HepG2 (cell line): Measurements from ENCODE around the gene NDUFS7. TPM values are rescaled to one million over a fixed set of nuclear protein-coding genes. Genes with fewer than 3 reads are reported as not detected.

ENCODE experiments used
- ATAC-seq: fragments of 200-7000 bp; cut with Tn5 transposase; 3 replicates; pipeline ENCODE4 v1.9.1; 2020; ENCODE audit warnings: mild to moderate bottlenecking, moderate library complexity
- BruUV-seq: library from RNA; stranded (reverse); fragments of 400-500 nt; replicated peaks from 2 replicates; lab custom pipeline; 2021; lab: Mats Ljungman, UMichigan
- CTCF ChIA-PET: fragments of 300-600 bp; formaldehyde crosslinking; extraction: SDS; loops from one replicate; lab custom pipeline; 2021; ENCODE audit warnings: low total read pairs, inconsistent platforms, low intra/inter-chr PET ratio; lab: Yijun Ruan, JAX
- POLR2A ChIA-PET: fragments of 350-600 bp; sonication (Branson Sonifier 250); formaldehyde crosslinking; loops from one replicate; lab custom pipeline; 2020; ENCODE audit warnings: antibody characterized with exemption, inconsistent platforms; lab: Yijun Ruan, JAX
- DNase-seq: peaks from one replicate; pipeline ENCODE4 v3.0.0-alpha.2; 2015; ENCODE audit warnings: low spot score
- FAIRE-seq: peaks from 3 replicates; lab custom pipeline; 2011; peaks lifted over from hg19 to GRCh38; lab: Jason Lieb, UNC
- H2AFZ ChIP-seq: one replicate; pipeline ENCODE4 v1.6.1; 2011; ENCODE audit warnings: low read length, inconsistent platforms
- H3K27ac ChIP-seq: fragments of 300-600 bp; 3 replicates; pipeline ENCODE4 v1.8.0; 2011; ENCODE audit warnings: mixed run types, mild to moderate bottlenecking, mixed read lengths, low read length, inconsistent platforms; ENCODE audit not compliant: insufficient read depth; ENCODE audit errors: extremely low read length
- H3K27me3 ChIP-seq, 2 experiments: fragments of 200-600 bp in 1 of 2; 2 replicates in 1 of 2; 3 replicates in 1 of 2; pipeline versions ENCODE4 v1.6.0 to v1.8.0; 2011; ENCODE audit warnings: low read length in 2 of 2, mild to moderate bottlenecking in 2 of 2, moderate library complexity in 2 of 2, inconsistent platforms in 1 of 2; ENCODE audit not compliant: insufficient read depth in 2 of 2, control insufficient read depth in 1 of 2
- H3K36me3 ChIP-seq, 2 experiments: fragments of 200-600 bp in 1 of 2; replicated peaks in 1 of 2; 2 replicates in 1 of 2; 3 replicates in 1 of 2; pipeline versions ENCODE4 v1.5.1 to v1.8.0; 2011; ENCODE audit warnings: low read length in 2 of 2, inconsistent platforms in 1 of 2; ENCODE audit not compliant: insufficient read depth in 2 of 2, control insufficient read depth in 1 of 2
- H3K4me1 ChIP-seq: 2 replicates; pipeline ENCODE4 v1.5.1; 2012; ENCODE audit warnings: low read length, inconsistent platforms; ENCODE audit not compliant: insufficient read depth
- H3K4me2 ChIP-seq: 2 replicates; pipeline ENCODE4 v1.6.0; 2011; ENCODE audit warnings: low read depth, low read length, inconsistent platforms
- H3K4me3 ChIP-seq, 3 experiments: fragments of 200-600 bp in 1 of 3; sonication (generic), shearing (Covaris generic) in 1 of 3; replicated peaks in 1 of 3; 2 replicates each; pipeline ENCODE4 v1.5.1; 2011 to 2016; ENCODE audit warnings: low read length in 3 of 3, inconsistent platforms in 2 of 3, low read depth in 2 of 3, mild to moderate bottlenecking in 2 of 3, control low read depth in 1 of 3, mixed read lengths in 1 of 3; ENCODE audit not compliant: insufficient read depth in 1 of 3
- H3K79me2 ChIP-seq: one replicate; pipeline ENCODE4 v1.6.1; 2011; ENCODE audit warnings: low read length, inconsistent platforms; ENCODE audit not compliant: insufficient read depth
- H3K9ac ChIP-seq: 2 replicates; pipeline ENCODE4 v1.6.0; 2011; ENCODE audit warnings: mild to moderate bottlenecking, low read depth, low read length, inconsistent platforms; ENCODE audit not compliant: insufficient read depth
- H3K9me3 ChIP-seq: 2 replicates; pipeline ENCODE4 v1.5.1; 2012; ENCODE audit warnings: mild to moderate bottlenecking, low read length
- H4K20me1 ChIP-seq: 2 replicates; pipeline ENCODE4 v1.6.0; 2011; ENCODE audit warnings: inconsistent platforms, mild to moderate bottlenecking, low read length, moderate library complexity; ENCODE audit not compliant: insufficient read depth
- MLXIP ChIP-seq: sonication (generic); formaldehyde crosslinking; IDR thresholded peaks from 2 replicates; pipeline ENCODE4 v1.9.0; 2021; ENCODE audit warnings: missing genetic modification reagents, borderline replicate concordance
- PRDM10 ChIP-seq: sonication (generic); formaldehyde crosslinking; IDR thresholded peaks from 2 replicates; pipeline ENCODE4 v1.4.0; 2020; ENCODE audit warnings: low read depth, missing genetic modification reagents
- RBM22 ChIP-seq: fragments of 200-400 bp; formaldehyde crosslinking; optimal IDR thresholded peaks from 2 replicates; pipeline ENCODE3; 2017; ENCODE audit warnings: mild to moderate bottlenecking, low read length, moderate library complexity
- YEATS4 ChIP-seq: sonication (generic); formaldehyde crosslinking; IDR thresholded peaks from 2 replicates; pipeline ENCODE4 v1.4.0; 2020; ENCODE audit warnings: missing genetic modification reagents, borderline replicate concordance
- ZEB1 ChIP-seq: IDR thresholded peaks from 2 replicates; pipeline ENCODE4 v1.6.1; 2012; ENCODE audit warnings: mild to moderate bottlenecking, low read depth, inconsistent platforms; ENCODE audit not compliant: insufficient replicate concordance
- ZNF784 ChIP-seq: sonication (generic); formaldehyde crosslinking; IDR thresholded peaks from 2 replicates; pipeline ENCODE4 v1.5.1; 2020; ENCODE audit warnings: missing genetic modification reagents, mild to moderate bottlenecking, borderline replicate concordance
- whole genome bisulfite sequencing: methylation state at CpG from one replicate; pipeline ENCODE4 v1.1.6; 2017; ENCODE audit warnings: low lambda C conversion rate; 5-methylcytosine and 5-hydroxymethylcytosine counted together
- in situ Hi-C: cut with HindIII; loops from 2 replicates; pipeline ENCODE4 v1.10.0; 2017; ENCODE audit warnings: low pct_unique_long_range_greater_than_20kb; ENCODE audit not compliant: extremely low pct_ligation_motif_present
- intact Hi-C: fragments of 100-400 bp; cut with micrococcal nuclease; formaldehyde crosslinking; loops from one replicate; pipeline ENCODE4 v1.10.0; 2022; ENCODE audit not compliant: unreplicated experiment
- polyA plus RNA-seq, 8 experiments: library from polyadenylated mRNA; depleted of rRNA in 3 of 8; stranded (reverse) in 7 of 8; unstranded in 1 of 8; fragments of >200 nt; fragmentation: Illumina TruSeq in 4 of 8; extraction: Trizol in 4 of 8; gene quantifications; 2 replicates each; pipeline versions ENCODE4 v1.2.1 to v1.2.3, GENCODE V29; 2011 to 2016; ENCODE audit warnings: low read depth in 4 of 8, missing spikeins in 1 of 8, mixed read lengths in 1 of 8; ENCODE audit not compliant: insufficient read depth in 1 of 8
- total RNA-seq, 5 experiments: library from RNA; depleted of rRNA; stranded (reverse); fragments of >200 nt; fragmentation: Illumina TruSeq; extraction: Trizol; gene quantifications; 2 replicates each; pipeline ENCODE4 v1.2.3, GENCODE V29; 2016; ENCODE audit warnings: low read depth in 1 of 5

The NDUFS7 gene
- total and polyA plus RNA-seq, 2 of the 13 experiments (the other 11 are each of a cell fraction or from before 2014, with no cell fraction given): 34.3 to 66.9 TPM

GRCh38 chr19:1435378-1435989 is 51.8 kb downstream of the NDUFS7 start:
- CTCF ChIA-PET: no interaction called here
- peaks cover 23% of the 10 kb centered on the region for H3K79me2 ChIP-seq
- 93% methylated on average over 21 of the region's 21 CpGs for WGBS

More at GRCh38 chr19:1435378-1435989, 51.8 kb downstream of the NDUFS7 start:
- peaks cover 21% of the 10 kb centered on the region for H3K4me1 ChIP-seq
- in situ Hi-C loops: no loop called here
- intact Hi-C loops: no loop called here
- ATAC-seq: no peak
- H3K9me3 ChIP-seq: no peaks in the 10 kb centered on the region
- no peak overlapping the region for H2AFZ ChIP-seq
- no peak for TF ChIP-seq PRDM10 (CRISPR knock-in tag)
- TF ChIP-seq MLXIP (CRISPR knock-in tag): no peak
- no peak for TF ChIP-seq ZEB1
- no peak for TF ChIP-seq ZNF784
- peak; percentile 82 for TF ChIP-seq RBM22
- no peak for TF ChIP-seq YEATS4 (CRISPR knock-in tag)
- peaks cover 21 to 45% of the 10 kb centered on the region in 2 experiments for H3K36me3 ChIP-seq
- POLR2A ChIA-PET: interaction anchor here (1.2 to 1.5 kb wide), 2 partner anchors 26 to 167 kb away, joined by 3 to 4 read pairs; partner anchors contain the start of gene CIRBP
- H3K4me2 ChIP-seq: no peak overlapping the region
- H3K4me3 ChIP-seq: no peak overlapping the region
- no peak for DNase-seq
- peaks cover 17% of the 10 kb centered on the region for H4K20me1 ChIP-seq
- no peak overlapping the region for H3K27ac ChIP-seq
- no TSS peak for BruUV-seq
- no peaks in the 10 kb centered on the region for H3K27me3 ChIP-seq
- FAIRE-seq: no peak
- H3K9ac ChIP-seq: no peak overlapping the region
